A673 (cell line): ENCODE measurements around the gene XIRP2. TPM values are rescaled to one million over a fixed set of nuclear protein-coding genes. Genes with fewer than 3 reads are reported as not detected.

Experiments used
- BruUV-seq: library from RNA; stranded (reverse); fragments of 400-500 nt; replicated peaks from 2 replicates; lab custom pipeline; 2021; lab: Mats Ljungman, UMichigan
- CTCF ChIA-PET: fragments of 300-600 bp; sonication (Branson Sonifier 250); formaldehyde crosslinking; loops from one replicate; lab custom pipeline; 2022; ENCODE audit warnings: antibody characterized with exemption; lab: Charles Lee
- POLR2A ChIA-PET: fragments of 300-600 bp; sonication (Branson Sonifier 250); formaldehyde crosslinking; loops from one replicate; lab custom pipeline; 2022; ENCODE audit warnings: antibody characterized with exemption; ENCODE audit not compliant: low non-redundant PET; lab: Charles Lee
- DNase-seq: peaks from one replicate; pipeline ENCODE4 v3.0.0-alpha.2; 2015; ENCODE audit warnings: low spot score
- H3K27ac ChIP-seq: fragments of 200-600 bp; sonication (generic); 2 replicates; pipeline ENCODE4 v1.5.1; 2016; ENCODE audit warnings: mixed run types, low read depth, mild to moderate bottlenecking, mixed read lengths, antibody characterized with exemption, low read length; ENCODE audit not compliant: poor library complexity, severe bottlenecking
- H3K27me3 ChIP-seq: fragments of 200-600 bp; sonication (generic); replicated peaks from 2 replicates; pipeline ENCODE4 v1.6.1; 2017; ENCODE audit warnings: mixed run types, low read depth, mild to moderate bottlenecking, mixed read lengths, antibody characterized with exemption, low read length; ENCODE audit not compliant: insufficient read depth, poor library complexity
- H3K36me3 ChIP-seq: fragments of 200-600 bp; sonication (generic); 2 replicates; pipeline ENCODE4 v1.6.1; 2016; ENCODE audit warnings: mixed run types, mild to moderate bottlenecking, mixed read lengths, antibody characterized with exemption, low read length; ENCODE audit not compliant: insufficient read depth, poor library complexity, severe bottlenecking
- H3K4me1 ChIP-seq: fragments of 200-600 bp; sonication (generic); 2 replicates; pipeline ENCODE4 v1.6.1; 2017; ENCODE audit warnings: mixed run types, mild to moderate bottlenecking, mixed read lengths, antibody characterized with exemption, low read length; ENCODE audit not compliant: insufficient read depth, poor library complexity, severe bottlenecking
- H3K4me3 ChIP-seq: fragments of 200-600 bp; sonication (generic); 2 replicates; pipeline ENCODE4 v1.5.1; 2016; ENCODE audit warnings: low read depth, mixed run types, mild to moderate bottlenecking, mixed read lengths, low read length; ENCODE audit not compliant: poor library complexity, severe bottlenecking
- H3K9me3 ChIP-seq: fragments of 200-600 bp; sonication (generic); 2 replicates; pipeline ENCODE4 v1.6.1; 2016; ENCODE audit warnings: mixed run types, low read depth, mild to moderate bottlenecking, mixed read lengths, antibody characterized with exemption, low read length; ENCODE audit not compliant: poor library complexity, severe bottlenecking
- EZH2 ChIP-seq: fragments of 200-600 bp; sonication (generic); IDR thresholded peaks from 2 replicates; pipeline ENCODE4 v1.6.1; 2017; ENCODE audit warnings: borderline replicate concordance, low read depth, mild to moderate bottlenecking, mixed read lengths, antibody characterized with exemption, low read length; ENCODE audit not compliant: poor library complexity, severe bottlenecking
- intact Hi-C: fragments of 100-400 bp; cut with micrococcal nuclease; formaldehyde crosslinking; loops from one replicate; pipeline ENCODE4 v1.10.0; 2022; ENCODE audit not compliant: unreplicated experiment
- total RNA-seq: library from RNA; stranded (reverse); gene quantifications from 2 replicates; pipeline ENCODE4 v1.2.3, GENCODE V29; 2021
- TF ChIP-seq, protein P1 (sequence below): fragments of 300-800, 200-600 bp; sonication (generic); conservative IDR thresholded peaks from 2 replicates; pipeline ENCODE4 v1.5.1; 2017; ENCODE audit warnings: low read depth, mild to moderate bottlenecking, antibody characterized with exemption, low read length, moderate library complexity, mixed read lengths

XIRP2 gene
- total RNA-seq, 1 experiment from 2014 or later: 0.04 TPM

GRCh38 chr2:166969486-166969885 is 81.2 kb downstream of the XIRP2 start:
- intact Hi-C loops: no loop called here
- no peak overlapping the region for H3K27ac ChIP-seq
- H3K36me3 ChIP-seq: no peaks in the 10 kb centered on the region
- no peak overlapping the region for H3K4me3 ChIP-seq
- no TSS peak for BruUV-seq
- H3K27me3 ChIP-seq: no peaks in the 10 kb centered on the region
- peaks cover 5% of the 10 kb centered on the region for H3K4me1 ChIP-seq
- ChIA-PET CTCF (no interaction called here), POLR2A (no interaction called here)
- TF ChIP-seq, protein P1, sequence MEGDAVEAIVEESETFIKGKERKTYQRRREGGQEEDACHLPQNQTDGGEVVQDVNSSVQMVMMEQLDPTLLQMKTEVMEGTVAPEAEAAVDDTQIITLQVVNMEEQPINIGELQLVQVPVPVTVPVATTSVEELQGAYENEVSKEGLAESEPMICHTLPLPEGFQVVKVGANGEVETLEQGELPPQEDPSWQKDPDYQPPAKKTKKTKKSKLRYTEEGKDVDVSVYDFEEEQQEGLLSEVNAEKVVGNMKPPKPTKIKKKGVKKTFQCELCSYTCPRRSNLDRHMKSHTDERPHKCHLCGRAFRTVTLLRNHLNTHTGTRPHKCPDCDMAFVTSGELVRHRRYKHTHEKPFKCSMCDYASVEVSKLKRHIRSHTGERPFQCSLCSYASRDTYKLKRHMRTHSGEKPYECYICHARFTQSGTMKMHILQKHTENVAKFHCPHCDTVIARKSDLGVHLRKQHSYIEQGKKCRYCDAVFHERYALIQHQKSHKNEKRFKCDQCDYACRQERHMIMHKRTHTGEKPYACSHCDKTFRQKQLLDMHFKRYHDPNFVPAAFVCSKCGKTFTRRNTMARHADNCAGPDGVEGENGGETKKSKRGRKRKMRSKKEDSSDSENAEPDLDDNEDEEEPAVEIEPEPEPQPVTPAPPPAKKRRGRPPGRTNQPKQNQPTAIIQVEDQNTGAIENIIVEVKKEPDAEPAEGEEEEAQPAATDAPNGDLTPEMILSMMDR: no peak
- TF ChIP-seq EZH2: no peak
- no peak for DNase-seq
- H3K9me3 ChIP-seq: no peaks in the 10 kb centered on the region

- TF ChIP-seq EZH2: no peak
- CTCF ChIA-PET: no interaction called here
- H3K27me3 ChIP-seq: no peaks in the 10 kb centered on the region
- H3K36me3 ChIP-seq: no peaks in the 10 kb centered on the region
- H3K4me1 ChIP-seq: peaks cover 5% of the 10 kb centered on the region
- intact Hi-C loops: no loop called here
- BruUV-seq: no TSS peak
- H3K27ac ChIP-seq: no peak overlapping the region
- POLR2A ChIA-PET: no interaction called here
- H3K4me3 ChIP-seq: no peak overlapping the region
- H3K9me3 ChIP-seq: no peaks in the 10 kb centered on the region
- no peak for DNase-seq
Measured at GRCh38 chr2:166972002-166972401, 83.7 kb downstream of the XIRP2 start.

DNA sequence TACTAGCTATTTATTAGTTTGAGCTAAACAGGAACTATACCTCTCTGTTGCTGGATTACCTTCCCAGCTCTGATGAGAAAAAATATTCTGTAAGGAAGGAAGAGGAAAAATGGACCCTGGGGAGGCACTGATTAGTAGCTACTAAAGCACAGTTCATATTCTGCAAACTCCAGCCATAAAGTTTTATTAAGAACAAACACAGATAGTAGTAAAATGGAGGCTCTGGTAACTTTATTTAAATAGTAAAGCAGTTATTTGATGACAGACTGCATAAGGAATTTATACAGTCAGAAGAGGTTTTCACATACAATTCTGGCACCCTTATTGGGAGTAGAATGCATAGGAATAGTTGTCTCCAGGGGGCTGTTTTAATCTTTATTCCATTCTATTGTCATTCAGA is 84.1 kb downstream of the XIRP2 start:
- BruUV-seq: no TSS peak
- POLR2A ChIA-PET: no interaction called here

DNA sequence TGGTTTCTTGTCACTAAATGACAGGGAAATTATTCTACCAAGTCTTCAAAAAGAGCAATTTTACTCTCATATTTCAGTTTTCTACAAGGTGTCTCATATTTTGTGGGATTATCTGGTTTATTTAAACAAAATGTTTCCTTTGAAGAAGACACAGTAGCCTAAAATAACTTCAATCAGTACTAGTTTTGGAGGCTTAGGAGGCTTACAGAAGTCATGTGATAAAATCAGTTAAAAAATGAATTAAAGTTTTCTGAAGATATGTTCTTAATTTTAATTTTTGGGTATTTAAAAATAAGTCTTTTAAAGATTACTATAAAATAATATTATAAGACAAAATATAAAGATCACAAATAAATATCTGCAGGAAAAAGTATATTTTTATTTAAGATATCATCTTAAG is 95.9 kb downstream of the XIRP2 start:
- ChIA-PET CTCF (no interaction called here), POLR2A (no interaction called here)
- Histone ChIP-seq H3K27ac (no peak overlapping the region), H3K36me3 (no peaks in the 10 kb centered on the region), H3K27me3 (no peaks in the 10 kb centered on the region), H3K9me3 (peaks cover 9% of the 10 kb centered on the region), H3K4me1 (no peaks in the 10 kb centered on the region), H3K4me3 (no peak overlapping the region)
- BruUV-seq: no TSS peak
- DNase-seq: no peak
- TF ChIP-seq EZH2: no peak
- TF ChIP-seq, protein P1: no peak
- intact Hi-C loops: no loop called here

More for the DNA sequence above, 84.1 kb downstream of the XIRP2 start:
- H3K27ac ChIP-seq: no peak overlapping the region
- no peak for TF ChIP-seq EZH2
- TF ChIP-seq, protein P1: no peak
- no peak for DNase-seq
- intact Hi-C loops: no loop called here
- no peaks in the 10 kb centered on the region for H3K9me3 ChIP-seq
- H3K4me3 ChIP-seq: no peak overlapping the region
- peaks cover 5% of the 10 kb centered on the region for H3K4me1 ChIP-seq
- no peaks in the 10 kb centered on the region for H3K27me3 ChIP-seq
- CTCF ChIA-PET: no interaction called here
- no peaks in the 10 kb centered on the region for H3K36me3 ChIP-seq
